Measurements from ENCODE around the gene OTUB1.

GRCh38 chr11:64010783-64011182 lies 24.5 kb downstream of the OTUB1 start:
- TF ChIP-seq CTCF (conservative IDR thresholded peaks at IDR 0.05; ENCODE audit: low read length) (no peak), EZH2phosphoT487 (IDR thresholded peaks at IDR 0.05; ENCODE audit: borderline replicate concordance) (no peak)
